GM12878 (cell line): ENCODE data around the gene TEAD4. TPM values are rescaled to one million over a fixed set of nuclear protein-coding genes. Genes with fewer than 3 reads are reported as not detected.
A peak's percentile ranks its signal among the peaks of the same experiment; 100 is the strongest.

ENCODE experiments used
- ATAC-seq: fragments of 200-7000 bp; cut with Tn5 transposase; 3 replicates; pipeline ENCODE4 v1.9.1; 2020; ENCODE audit warnings: mild to moderate bottlenecking, moderate library complexity
- BruUV-seq: library from RNA; stranded (reverse); fragments of 400-500 nt; replicated peaks from 2 replicates; lab custom pipeline; 2021; lab: Mats Ljungman, UMichigan
- CTCF ChIA-PET: fragments of 300-600 bp; sonication (Branson Sonifier 250); formaldehyde crosslinking; extraction: SDS; loops from one replicate; lab custom pipeline; 2021; ENCODE audit warnings: inconsistent platforms; lab: Yijun Ruan, JAX
- POLR2A ChIA-PET: fragments of 350-600 bp; formaldehyde crosslinking; extraction: SDS; loops from one replicate; lab custom pipeline; 2021; ENCODE audit warnings: inconsistent platforms; lab: Charles Lee
- RAD21 ChIA-PET: fragments of 300-600 bp; sonication (Branson Sonifier 250); formaldehyde crosslinking; loops from one replicate; lab custom pipeline; 2023; ENCODE audit warnings: antibody characterized with exemption; ENCODE audit not compliant: unreplicated experiment; lab: Charles Lee
- SMC1A ChIA-PET: fragments of 300-600 bp; sonication (Branson Sonifier 250); formaldehyde crosslinking; loops from one replicate; lab custom pipeline; 2023; ENCODE audit not compliant: unreplicated experiment, uncharacterized antibody; lab: Charles Lee
- DNase-seq: peaks from one replicate; pipeline ENCODE4 v3.0.0-alpha.2; 2011; ENCODE audit warnings: low read depth, low spot score
- FAIRE-seq: peaks from 3 replicates; lab custom pipeline; 2011; peaks lifted over from hg19 to GRCh38; lab: Jason Lieb, UNC
- H2AFZ ChIP-seq: 2 replicates; pipeline ENCODE4 v1.6.0; 2011; ENCODE audit warnings: low read depth, low read length, control low read depth; ENCODE audit not compliant: control insufficient read depth
- H3K27ac ChIP-seq: 2 replicates; pipeline ENCODE4 v1.5.1; 2011; ENCODE audit warnings: control low read depth; ENCODE audit not compliant: control insufficient read depth, insufficient read depth
- H3K27me3 ChIP-seq, 2 experiments: replicated peaks in 1 of 2; 2 replicates each; pipeline versions ENCODE4 v1.6.0 to v1.6.1; 2011; ENCODE audit warnings: low read length in 1 of 2; ENCODE audit not compliant: control insufficient read depth in 2 of 2, insufficient read depth in 2 of 2
- H3K36me3 ChIP-seq, 2 experiments: 2 replicates each; pipeline ENCODE4 v1.5.1; 2011; ENCODE audit warnings: low read length in 1 of 2; ENCODE audit not compliant: control insufficient read depth in 2 of 2, insufficient read depth in 2 of 2
- H3K4me1 ChIP-seq: 2 replicates; pipeline ENCODE4 v1.6.1; 2011; ENCODE audit warnings: mild to moderate bottlenecking, low read length, moderate library complexity, mixed read lengths; ENCODE audit not compliant: control insufficient read depth, insufficient read depth
- H3K4me2 ChIP-seq: 2 replicates; pipeline ENCODE4 v1.6.0; 2011; ENCODE audit warnings: control low read depth; ENCODE audit not compliant: control insufficient read depth, insufficient read depth
- H3K4me3 ChIP-seq: fragments of 200-600 bp; sonication (generic); 2 replicates; pipeline ENCODE4 v1.5.1; 2016
- H3K79me2 ChIP-seq: 2 replicates; pipeline ENCODE4 v1.6.0; 2011; ENCODE audit warnings: low read length; ENCODE audit not compliant: control insufficient read depth, insufficient read depth
- H3K9ac ChIP-seq: 2 replicates; pipeline ENCODE4 v1.8.0; 2011; ENCODE audit warnings: low read length, control low read depth, mixed read lengths; ENCODE audit not compliant: control insufficient read depth, insufficient read depth
- H3K9me3 ChIP-seq: replicated peaks from 3 replicates; pipeline ENCODE4 v1.5.1; 2011; ENCODE audit warnings: mild to moderate bottlenecking, low read length; ENCODE audit not compliant: control insufficient read depth, insufficient read depth
- H4K20me1 ChIP-seq: 2 replicates; pipeline ENCODE4 v1.6.0; 2011; ENCODE audit not compliant: control insufficient read depth, insufficient read depth
- WGBS: methylation state at CpG from one replicate; pipeline ENCODE4 v1.1.6; 2016; ENCODE audit warnings: low lambda C conversion rate; ENCODE audit not compliant: insufficient replicate concordance, insufficient coverage; ENCODE audit errors: missing lambda C conversion rate; 5-methylcytosine and 5-hydroxymethylcytosine counted together
- in situ Hi-C: fragments of 300-500 bp; cut with MboI; formaldehyde crosslinking; loops from 9 replicates; pipeline ENCODE4 v1.14.3; 2018; ENCODE audit warnings: mixed read lengths
- intact Hi-C: fragments of 100-400 bp; cut with micrococcal nuclease; formaldehyde crosslinking; loops from one replicate; pipeline ENCODE4 v1.14.2; 2022; ENCODE audit not compliant: unreplicated experiment
- polyA plus RNA-seq, 11 experiments: library from polyadenylated mRNA; depleted of rRNA in 4 of 11; unstranded in 6 of 11; stranded (reverse) in 5 of 11; fragments of >200 nt; fragmentation: Nextera tagmentation in 4 of 11; fragmentation: Illumina TruSeq in 1 of 11; extraction: Ambion mirVana in 4 of 11; extraction: Trizol in 1 of 11; gene quantifications; 1 replicate in 1 of 11; 2 replicates in 10 of 11; pipeline versions ENCODE4 v1.2.1 to v1.2.3, GENCODE V29; 2011 to 2016; ENCODE audit warnings: inconsistent platforms in 2 of 11, missing spikeins in 2 of 11, low read depth in 1 of 11
- total RNA-seq, 4 experiments: library from RNA; depleted of rRNA in 3 of 4; stranded (reverse); fragments of >200 nt in 3 of 4; fragmentation: Illumina TruSeq in 1 of 4; extraction: Trizol in 1 of 4; gene quantifications; 2 replicates each; pipeline versions ENCODE4 v1.2.1 to v1.2.3, GENCODE V29; 2013 to 2021
- TF ChIP-seq, protein P1 (sequence below): fragments of 450-650 bp; IDR thresholded peaks from 2 replicates; pipeline ENCODE4 v1.6.1; 2016; ENCODE audit warnings: mild to moderate bottlenecking
- TF ChIP-seq, protein P2 (sequence below): fragments of 450-650 bp; IDR thresholded peaks from 2 replicates; pipeline ENCODE4 v1.6.1; 2017; ENCODE audit warnings: mild to moderate bottlenecking, moderate library complexity
- TF ChIP-seq, protein P3 (sequence below): IDR thresholded peaks from 2 replicates; pipeline ENCODE4 v1.6.1; 2011; ENCODE audit warnings: mild to moderate bottlenecking, low read depth, low read length, moderate library complexity; ENCODE audit not compliant: insufficient replicate concordance

The TEAD4 gene
- total and polyA plus RNA-seq, 10 of the 15 experiments (the other 5 are each of a cell fraction or from before 2014, with no cell fraction given) = 0.04 to 0.68 (median 0.31) TPM; not detected in 4

DNA sequence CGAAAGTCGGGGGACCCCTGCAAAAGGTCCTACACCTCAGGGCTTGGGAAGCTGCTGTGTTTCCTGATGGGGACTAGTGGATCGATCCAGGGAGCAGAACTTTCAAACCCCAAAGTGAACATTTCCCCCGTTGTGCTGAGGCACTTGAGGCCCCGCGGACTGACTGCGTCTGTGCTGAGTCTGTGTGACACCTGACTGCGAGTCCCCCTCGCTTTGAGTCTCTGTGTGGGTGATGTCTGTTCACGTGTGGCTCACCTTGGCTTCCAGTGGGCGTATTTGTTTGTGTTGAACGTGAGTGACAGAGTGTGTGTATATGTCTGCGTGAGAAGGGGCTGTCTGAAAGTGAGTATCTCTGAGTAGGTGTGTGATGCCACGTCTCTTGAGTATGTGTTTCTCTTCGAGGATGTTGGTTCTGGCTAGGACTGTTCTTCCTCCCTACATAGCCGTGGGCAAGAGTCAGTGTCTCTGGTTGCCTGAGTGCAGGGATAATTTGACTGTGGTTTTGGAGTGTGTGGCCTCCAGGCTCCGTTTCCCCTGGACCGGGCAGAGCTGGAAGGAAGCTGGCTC lies 1.3 kb downstream of the TEAD4 start:
- intact Hi-C loops = no loop called here
- no peaks in the 10 kb centered on the region for H3K9me3 ChIP-seq
- no TSS peak for BruUV-seq
- H3K4me2 ChIP-seq = peak overlapping the region; percentile 74
- no peaks in the 10 kb centered on the region for H3K36me3 ChIP-seq
- POLR2A ChIA-PET = no interaction called here
- H3K27ac ChIP-seq = no peak overlapping the region
- RAD21 ChIA-PET = interaction anchor here (0.6 kb wide), 1 partner anchor 923 kb away, joined by 3 read pairs; no protein-coding TSS in a partner anchor
- H3K27me3 ChIP-seq = peaks cover 3 to 11% of the 10 kb centered on the region in 2 experiments; a peak in 3 of 4 replicates
- peak; percentile 62 for ATAC-seq
- FAIRE-seq = no peak
- no peak overlapping the region for H3K4me3 ChIP-seq
- SMC1A ChIA-PET = no interaction called here
- H3K9ac ChIP-seq = no peak overlapping the region
- H4K20me1 ChIP-seq = no peaks in the 10 kb centered on the region; the same call in 1 of the 2 replicates
- in situ Hi-C loops = no loop called here
- WGBS = 24% methylated on average over 18 of the region's 18 CpGs
- H3K79me2 ChIP-seq = no peaks in the 10 kb centered on the region
- DNase-seq = no peak
- TF ChIP-seq, protein P1, sequence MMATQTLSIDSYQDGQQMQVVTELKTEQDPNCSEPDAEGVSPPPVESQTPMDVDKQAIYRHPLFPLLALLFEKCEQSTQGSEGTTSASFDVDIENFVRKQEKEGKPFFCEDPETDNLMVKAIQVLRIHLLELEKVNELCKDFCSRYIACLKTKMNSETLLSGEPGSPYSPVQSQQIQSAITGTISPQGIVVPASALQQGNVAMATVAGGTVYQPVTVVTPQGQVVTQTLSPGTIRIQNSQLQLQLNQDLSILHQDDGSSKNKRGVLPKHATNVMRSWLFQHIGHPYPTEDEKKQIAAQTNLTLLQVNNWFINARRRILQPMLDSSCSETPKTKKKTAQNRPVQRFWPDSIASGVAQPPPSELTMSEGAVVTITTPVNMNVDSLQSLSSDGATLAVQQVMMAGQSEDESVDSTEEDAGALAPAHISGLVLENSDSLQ = peak; percentile 79; the same call in 1 of the 2 replicates
- TF ChIP-seq, protein P2, sequence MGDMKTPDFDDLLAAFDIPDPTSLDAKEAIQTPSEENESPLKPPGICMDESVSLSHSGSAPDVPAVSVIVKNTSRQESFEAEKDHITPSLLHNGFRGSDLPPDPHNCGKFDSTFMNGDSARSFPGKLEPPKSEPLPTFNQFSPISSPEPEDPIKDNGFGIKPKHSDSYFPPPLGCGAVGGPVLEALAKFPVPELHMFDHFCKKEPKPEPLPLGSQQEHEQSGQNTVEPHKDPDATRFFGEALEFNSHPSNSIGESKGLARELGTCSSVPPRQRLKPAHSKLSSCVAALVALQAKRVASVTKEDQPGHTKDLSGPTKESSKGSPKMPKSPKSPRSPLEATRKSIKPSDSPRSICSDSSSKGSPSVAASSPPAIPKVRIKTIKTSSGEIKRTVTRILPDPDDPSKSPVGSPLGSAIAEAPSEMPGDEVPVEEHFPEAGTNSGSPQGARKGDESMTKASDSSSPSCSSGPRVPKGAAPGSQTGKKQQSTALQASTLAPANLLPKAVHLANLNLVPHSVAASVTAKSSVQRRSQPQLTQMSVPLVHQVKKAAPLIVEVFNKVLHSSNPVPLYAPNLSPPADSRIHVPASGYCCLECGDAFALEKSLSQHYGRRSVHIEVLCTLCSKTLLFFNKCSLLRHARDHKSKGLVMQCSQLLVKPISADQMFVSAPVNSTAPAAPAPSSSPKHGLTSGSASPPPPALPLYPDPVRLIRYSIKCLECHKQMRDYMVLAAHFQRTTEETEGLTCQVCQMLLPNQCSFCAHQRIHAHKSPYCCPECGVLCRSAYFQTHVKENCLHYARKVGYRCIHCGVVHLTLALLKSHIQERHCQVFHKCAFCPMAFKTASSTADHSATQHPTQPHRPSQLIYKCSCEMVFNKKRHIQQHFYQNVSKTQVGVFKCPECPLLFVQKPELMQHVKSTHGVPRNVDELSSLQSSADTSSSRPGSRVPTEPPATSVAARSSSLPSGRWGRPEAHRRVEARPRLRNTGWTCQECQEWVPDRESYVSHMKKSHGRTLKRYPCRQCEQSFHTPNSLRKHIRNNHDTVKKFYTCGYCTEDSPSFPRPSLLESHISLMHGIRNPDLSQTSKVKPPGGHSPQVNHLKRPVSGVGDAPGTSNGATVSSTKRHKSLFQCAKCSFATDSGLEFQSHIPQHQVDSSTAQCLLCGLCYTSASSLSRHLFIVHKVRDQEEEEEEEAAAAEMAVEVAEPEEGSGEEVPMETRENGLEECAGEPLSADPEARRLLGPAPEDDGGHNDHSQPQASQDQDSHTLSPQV = no peak
- TF ChIP-seq, protein P3, sequence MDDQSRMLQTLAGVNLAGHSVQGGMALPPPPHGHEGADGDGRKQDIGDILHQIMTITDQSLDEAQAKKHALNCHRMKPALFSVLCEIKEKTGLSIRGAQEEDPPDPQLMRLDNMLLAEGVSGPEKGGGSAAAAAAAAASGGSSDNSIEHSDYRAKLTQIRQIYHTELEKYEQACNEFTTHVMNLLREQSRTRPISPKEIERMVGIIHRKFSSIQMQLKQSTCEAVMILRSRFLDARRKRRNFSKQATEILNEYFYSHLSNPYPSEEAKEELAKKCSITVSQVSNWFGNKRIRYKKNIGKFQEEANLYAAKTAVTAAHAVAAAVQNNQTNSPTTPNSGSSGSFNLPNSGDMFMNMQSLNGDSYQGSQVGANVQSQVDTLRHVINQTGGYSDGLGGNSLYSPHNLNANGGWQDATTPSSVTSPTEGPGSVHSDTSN = peak; percentile 49
- CTCF ChIA-PET = no interaction called here
- no peaks in the 10 kb centered on the region; the same call in 1 of the 2 replicates for H3K4me1 ChIP-seq
- no peak overlapping the region for H2AFZ ChIP-seq
